ENCODE measurements around the gene RAB35. TPM values are rescaled to one million over a fixed set of nuclear protein-coding genes. Genes with fewer than 3 reads are reported as not detected.

Gene RAB35
- total and polyA plus RNA-seq, 12 donors = 13.5 to 49.5 (median 26.7) TPM

GRCh38 chr12:120055231-120056000, 61.1 kb downstream of the RAB35 start:
- intact Hi-C loops (cut with DNase I) = no loop called here
- H3K4me1 ChIP-seq (replicated peaks in 1 of 2) = no peaks in the 10 kb centered on the region
- no peak overlapping the region for H3K4me3 ChIP-seq
- TF ChIP-seq CTCF (IDR thresholded peaks at IDR 0.05) (no peak), POLR2A (IDR thresholded peaks at IDR 0.05) (no peak)
- 75 to 81% (median 76%) methylated on average over 2 of the region's 2 CpGs for WGBS, 4 donors
- H3K9me3 ChIP-seq (replicated peaks in 1 of 3) = no peaks in the 10 kb centered on the region
- no peak for DNase-seq
- no peak overlapping the region for H3K27ac ChIP-seq
- H3K36me3 ChIP-seq (replicated peaks in 1 of 2) = no peaks in the 10 kb centered on the region
- H3K27me3 ChIP-seq = no peaks in the 10 kb centered on the region

GRCh38 chr12:120054293-120054692, 62.3 kb downstream of the RAB35 start:
- intact Hi-C loops (cut with DNase I) = no loop called here
- H3K4me1 ChIP-seq (replicated peaks in 1 of 2) = no peaks in the 10 kb centered on the region
- WGBS, 4 donors = 90 to 95% (median 94%) methylated on average over 4 of the region's 4 CpGs

GRCh38 chr12:120051535-120051934, 65.0 kb downstream of the RAB35 start:
- no peaks in the 10 kb centered on the region for H3K9me3 ChIP-seq (replicated peaks in 1 of 3)
- DNase-seq = no peak
- no peak overlapping the region for H3K27ac ChIP-seq
- H3K27me3 ChIP-seq = no peaks in the 10 kb centered on the region
- H3K36me3 ChIP-seq (replicated peaks in 1 of 2) = no peaks in the 10 kb centered on the region
- no peaks in the 10 kb centered on the region for H3K4me1 ChIP-seq (replicated peaks in 1 of 2)
- 95 to 97% (median 95%) methylated on average over 3 of the region's 3 CpGs for WGBS, 4 donors
- TF ChIP-seq CTCF (IDR thresholded peaks at IDR 0.05) = no peak
- TF ChIP-seq POLR2A (IDR thresholded peaks at IDR 0.05) = no peak
- no peak overlapping the region for H3K4me3 ChIP-seq
- intact Hi-C loops (cut with DNase I) = no loop called here

More at GRCh38 chr12:120054293-120054692, 62.3 kb downstream of the RAB35 start:
- H3K4me3 ChIP-seq = no peak overlapping the region
- H3K36me3 ChIP-seq (replicated peaks in 1 of 2) = no peaks in the 10 kb centered on the region
- no peak for TF ChIP-seq CTCF (IDR thresholded peaks at IDR 0.05)
- TF ChIP-seq POLR2A (IDR thresholded peaks at IDR 0.05) = no peak
- H3K27ac ChIP-seq = no peak overlapping the region
- H3K9me3 ChIP-seq (replicated peaks in 1 of 3) = no peaks in the 10 kb centered on the region
- H3K27me3 ChIP-seq = no peaks in the 10 kb centered on the region
- DNase-seq = no peak

- Histone ChIP-seq H3K36me3 (replicated peaks in 1 of 2) (no peaks in the 10 kb centered on the region), H3K27me3 (no peaks in the 10 kb centered on the region), H3K27ac (no peak overlapping the region), H3K9me3 (replicated peaks in 1 of 3) (no peaks in the 10 kb centered on the region), H3K4me3 (no peak overlapping the region), H3K4me1 (replicated peaks in 1 of 2) (no peaks in the 10 kb centered on the region)
- DNase-seq = no peak
- TF ChIP-seq POLR2A (IDR thresholded peaks at IDR 0.05) (no peak), CTCF (IDR thresholded peaks at IDR 0.05) (no peak)
- WGBS, 4 donors = 81 to 92% (median 87%) methylated on average over 6 of the region's 6 CpGs
- intact Hi-C loops (cut with DNase I) = no loop called here
These were observed 67.1 kb downstream of the RAB35 start for GRCh38 chr12:120049426-120049825.
